HL-60 (cell line): ENCODE results near the gene KLF3.

Experiments
- DNase-seq, 2 experiments: peaks; one replicate each; pipeline ENCODE4 v3.0.0-alpha.2; 2010 to 2020; ENCODE audit warnings: low read depth in 1 of 2, low spot score in 1 of 2
- H3K27ac ChIP-seq: fragments of 250-450 bp; sonication (Bioruptor Pico); replicated peaks from 2 replicates; pipeline ENCODE4 v1.5.1; 2020; ENCODE audit warnings: mild to moderate bottlenecking, moderate library complexity
- H3K27me3 ChIP-seq: fragments of 250-450 bp; sonication (Bioruptor Pico); 2 replicates; pipeline ENCODE4 v1.5.1; 2021; ENCODE audit warnings: mild to moderate bottlenecking, moderate library complexity; ENCODE audit not compliant: insufficient read depth, poor library complexity, severe bottlenecking
- H3K4me3 ChIP-seq: replicated peaks from 2 replicates; pipeline ENCODE4 v1.5.1; 2011; ENCODE audit warnings: mild to moderate bottlenecking, control low read depth, low read length; ENCODE audit not compliant: insufficient read depth
- CTCF ChIP-seq: IDR thresholded peaks from one replicate; pipeline ENCODE4 v1.5.1; 2011; ENCODE audit warnings: low read length, control low read depth, inconsistent platforms; ENCODE audit not compliant: insufficient read depth
- GABPA ChIP-seq: IDR thresholded peaks from 2 replicates; pipeline ENCODE4 v1.6.1; 2012; ENCODE audit warnings: low read depth
- POLR2AphosphoS5 ChIP-seq: IDR thresholded peaks from 2 replicates; pipeline ENCODE4 v1.6.1; 2012; ENCODE audit warnings: low read depth
- REST ChIP-seq: IDR thresholded peaks from 2 replicates; pipeline ENCODE4 v1.6.1; 2012; ENCODE audit warnings: low read depth; ENCODE audit not compliant: insufficient replicate concordance
- SPI1 ChIP-seq: IDR thresholded peaks from 2 replicates; pipeline ENCODE4 v1.6.1; 2012; ENCODE audit warnings: low read depth, mild to moderate bottlenecking, borderline replicate concordance

KLF3 gene

GRCh38 chr4:38630519-38630918 is 33.5 kb upstream of the KLF3 start:
- Histone ChIP-seq H3K27ac (no peak overlapping the region), H3K4me3 (no peak overlapping the region), H3K27me3 (no peaks in the 10 kb centered on the region)
- TF ChIP-seq GABPA (no peak), POLR2AphosphoS5 (no peak), CTCF (no peak), REST (no peak), SPI1 (no peak)
- no peak for DNase-seq

- H3K4me3 ChIP-seq: no peak overlapping the region
- TF ChIP-seq REST (no peak), GABPA (no peak), CTCF (no peak), SPI1 (no peak)
- H3K27ac ChIP-seq: no peak overlapping the region
- H3K27me3 ChIP-seq: no peaks in the 10 kb centered on the region
- DNase-seq: no peak
Observed at GRCh38 chr4:38634047-38634759, 29.8 kb upstream of the KLF3 start.

GRCh38 chr4:38639242-38639641 is 24.8 kb upstream of the KLF3 start:
- no peak for TF ChIP-seq POLR2AphosphoS5
- no peak for TF ChIP-seq REST
- no peak for TF ChIP-seq CTCF
- no peak for TF ChIP-seq GABPA
- TF ChIP-seq SPI1: no peak
- H3K4me3 ChIP-seq: no peak overlapping the region
- H3K27me3 ChIP-seq: no peaks in the 10 kb centered on the region
- no peak overlapping the region for H3K27ac ChIP-seq
- no peak for DNase-seq
